Endothelial cell (in vitro differentiated cells): ENCODE results near the gene MYCL. TPM values are rescaled to one million over a fixed set of nuclear protein-coding genes. Genes with fewer than 3 reads are reported as not detected.

ENCODE experiments used
- DNase-seq: peaks from one replicate; pipeline ENCODE4 v3.0.0; 2021; ENCODE audit warnings: low spot score
- H3K27ac Mint-ChIP-seq: one replicate; pipeline ENCODE4 v1.8.0; 2021; ENCODE audit warnings: mixed read lengths, inconsistent platforms; ENCODE audit not compliant: unreplicated experiment
- H3K27me3 Mint-ChIP-seq: one replicate; pipeline ENCODE4 v1.8.0; 2021; ENCODE audit warnings: mild to moderate bottlenecking, moderate library complexity, mixed read lengths, inconsistent platforms; ENCODE audit not compliant: unreplicated experiment
- H3K36me3 Mint-ChIP-seq: one replicate; pipeline ENCODE4 v1.8.0; 2021; ENCODE audit warnings: mild to moderate bottlenecking, low read depth, mixed read lengths, inconsistent platforms; ENCODE audit not compliant: unreplicated experiment
- H3K4me1 Mint-ChIP-seq: one replicate; pipeline ENCODE4 v1.8.0; 2021; ENCODE audit warnings: mild to moderate bottlenecking, mixed read lengths, inconsistent platforms; ENCODE audit not compliant: unreplicated experiment
- H3K4me3 Mint-ChIP-seq: one replicate; pipeline ENCODE4 v1.8.0; 2021; ENCODE audit warnings: mild to moderate bottlenecking, mixed read lengths, inconsistent platforms; ENCODE audit not compliant: unreplicated experiment
- H3K9me3 Mint-ChIP-seq: one replicate; pipeline ENCODE4 v1.8.0; 2021; ENCODE audit warnings: mixed read lengths, inconsistent platforms; ENCODE audit not compliant: unreplicated experiment
- total RNA-seq: library from RNA; stranded (reverse); fragmentation: NEBNext Ultra II Directional; extraction: Animal tissue kit (Norgen Biotek cat#: 25700); gene quantifications from one replicate; pipeline ENCODE4 v1.2.1, GENCODE V29; 2021; ENCODE audit not compliant: unreplicated experiment
- TF ChIP-seq, protein P1 (sequence below): fragments of 200-600 bp; sonication (generic); IDR thresholded peaks from one replicate; pipeline ENCODE4 v1.5.0; 2021; ENCODE audit warnings: antibody characterized with exemption; ENCODE audit not compliant: unreplicated experiment

Gene MYCL
- total RNA-seq, 1 donor from 2014 or later, result 20.1 TPM

DNA sequence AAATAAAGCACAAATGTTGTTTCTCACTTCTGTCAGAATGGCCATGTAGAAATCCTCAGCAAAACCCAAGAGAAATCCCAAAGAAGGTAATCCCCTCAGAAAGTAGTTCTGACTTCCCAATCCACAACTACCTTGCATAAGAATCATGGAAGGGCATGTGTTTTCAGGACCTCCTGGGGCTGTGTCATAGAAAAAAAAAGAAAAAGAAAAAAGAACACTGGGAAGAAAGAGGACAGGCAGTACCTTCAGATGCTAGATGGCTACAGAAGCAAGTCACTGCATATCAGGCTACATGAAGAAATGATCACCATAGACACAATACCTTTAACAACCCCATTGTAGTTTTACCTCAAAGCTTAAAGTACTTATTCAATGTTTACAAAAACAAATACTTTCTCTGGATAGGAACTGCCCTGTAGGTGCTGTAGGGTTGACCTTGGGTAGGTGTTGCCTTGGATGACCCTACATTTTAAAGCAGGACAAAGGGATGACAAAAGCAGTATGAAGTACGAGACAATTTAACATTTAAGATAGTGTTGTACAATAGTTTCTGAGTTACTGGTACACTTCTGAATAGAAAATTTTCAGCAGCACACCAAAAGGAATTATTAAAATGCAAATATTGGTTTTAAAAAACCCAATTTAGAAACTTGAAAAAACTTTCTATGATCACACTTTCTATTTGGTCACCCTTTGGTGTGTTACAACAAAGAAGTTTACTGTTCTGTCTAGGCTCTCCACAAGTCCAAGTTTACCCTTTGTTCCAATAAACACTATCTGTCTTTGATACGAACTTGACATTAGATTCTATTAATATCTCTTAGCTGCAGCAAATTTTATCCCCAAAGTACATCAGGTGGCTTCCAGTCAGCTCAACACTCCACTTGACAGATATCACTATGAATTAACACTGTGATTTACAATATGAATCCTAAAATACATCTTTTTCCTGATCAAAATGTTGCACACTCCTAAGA, 23.4 kb downstream of the MYCL start:
- H3K36me3 Mint-ChIP-seq, result no peaks in the 10 kb centered on the region
- no peak for DNase-seq
- TF ChIP-seq, protein P1, sequence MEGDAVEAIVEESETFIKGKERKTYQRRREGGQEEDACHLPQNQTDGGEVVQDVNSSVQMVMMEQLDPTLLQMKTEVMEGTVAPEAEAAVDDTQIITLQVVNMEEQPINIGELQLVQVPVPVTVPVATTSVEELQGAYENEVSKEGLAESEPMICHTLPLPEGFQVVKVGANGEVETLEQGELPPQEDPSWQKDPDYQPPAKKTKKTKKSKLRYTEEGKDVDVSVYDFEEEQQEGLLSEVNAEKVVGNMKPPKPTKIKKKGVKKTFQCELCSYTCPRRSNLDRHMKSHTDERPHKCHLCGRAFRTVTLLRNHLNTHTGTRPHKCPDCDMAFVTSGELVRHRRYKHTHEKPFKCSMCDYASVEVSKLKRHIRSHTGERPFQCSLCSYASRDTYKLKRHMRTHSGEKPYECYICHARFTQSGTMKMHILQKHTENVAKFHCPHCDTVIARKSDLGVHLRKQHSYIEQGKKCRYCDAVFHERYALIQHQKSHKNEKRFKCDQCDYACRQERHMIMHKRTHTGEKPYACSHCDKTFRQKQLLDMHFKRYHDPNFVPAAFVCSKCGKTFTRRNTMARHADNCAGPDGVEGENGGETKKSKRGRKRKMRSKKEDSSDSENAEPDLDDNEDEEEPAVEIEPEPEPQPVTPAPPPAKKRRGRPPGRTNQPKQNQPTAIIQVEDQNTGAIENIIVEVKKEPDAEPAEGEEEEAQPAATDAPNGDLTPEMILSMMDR, result no peak
- no peak overlapping the region for H3K27ac Mint-ChIP-seq
- H3K27me3 Mint-ChIP-seq, result no peaks in the 10 kb centered on the region
- no peaks in the 10 kb centered on the region for H3K9me3 Mint-ChIP-seq
- no peak overlapping the region for H3K4me3 Mint-ChIP-seq
- H3K4me1 Mint-ChIP-seq, result peaks cover 11% of the 10 kb centered on the region

DNA sequence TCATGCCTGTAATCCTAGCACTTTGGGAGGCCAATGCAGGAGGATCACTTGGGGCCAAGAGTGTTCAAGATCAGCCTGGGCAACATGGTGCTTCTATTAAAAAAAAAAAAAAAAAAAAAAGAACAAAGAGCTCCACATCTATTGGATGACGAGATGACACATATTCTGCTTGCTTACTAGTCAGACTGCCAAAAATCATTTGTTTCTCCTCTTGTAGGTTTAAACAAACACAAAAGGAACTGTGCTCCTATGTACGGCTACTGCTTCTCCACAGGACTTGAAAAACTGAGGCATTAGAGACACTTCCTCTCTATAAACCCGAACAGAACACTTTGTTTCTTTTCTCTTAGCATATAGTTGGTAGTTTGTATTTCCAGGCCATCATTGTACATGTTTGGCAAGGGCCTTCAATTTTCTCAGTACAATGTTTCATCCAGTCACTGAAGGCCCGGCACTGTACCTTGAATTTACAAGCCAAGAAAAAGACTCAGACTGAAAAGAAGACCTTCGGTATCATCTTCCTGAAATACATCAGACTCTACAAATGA, 24.4 kb downstream of the MYCL start:
- no peak overlapping the region for H3K27ac Mint-ChIP-seq
- peaks cover 1% of the 10 kb centered on the region for H3K27me3 Mint-ChIP-seq
- H3K9me3 Mint-ChIP-seq, result no peaks in the 10 kb centered on the region
- peaks cover 9% of the 10 kb centered on the region for H3K4me1 Mint-ChIP-seq
- H3K36me3 Mint-ChIP-seq, result peaks cover under 1% of the 10 kb centered on the region
- no peak overlapping the region for H3K4me3 Mint-ChIP-seq
- DNase-seq, result no peak
- TF ChIP-seq, protein P1, result no peak

DNA sequence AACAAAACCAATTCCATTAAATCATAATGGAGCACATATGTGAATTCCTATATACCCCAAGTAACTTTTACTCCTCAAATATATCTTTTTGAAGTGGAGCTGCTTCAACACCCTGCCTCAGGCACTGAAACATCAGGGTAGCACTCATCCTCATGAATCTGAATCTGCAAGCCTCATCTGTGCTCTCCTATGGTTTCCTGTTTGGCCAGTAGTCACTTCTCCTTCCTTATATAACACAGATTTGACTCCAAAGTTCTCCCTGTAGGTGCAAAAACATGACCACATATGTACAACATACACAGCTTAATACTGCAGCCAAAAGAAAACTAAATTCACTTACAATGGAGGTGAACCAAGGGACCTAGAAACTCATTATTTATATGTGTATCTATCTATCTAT, 25.6 kb downstream of the MYCL start:
- DNase-seq, result no peak
- H3K27ac Mint-ChIP-seq, result no peak overlapping the region
- H3K4me1 Mint-ChIP-seq, result peaks cover 2% of the 10 kb centered on the region
- peaks cover 1% of the 10 kb centered on the region for H3K27me3 Mint-ChIP-seq
- no peak overlapping the region for H3K4me3 Mint-ChIP-seq
- no peaks in the 10 kb centered on the region for H3K9me3 Mint-ChIP-seq
- peaks cover 4% of the 10 kb centered on the region for H3K36me3 Mint-ChIP-seq
- TF ChIP-seq, protein P1, result no peak

DNA sequence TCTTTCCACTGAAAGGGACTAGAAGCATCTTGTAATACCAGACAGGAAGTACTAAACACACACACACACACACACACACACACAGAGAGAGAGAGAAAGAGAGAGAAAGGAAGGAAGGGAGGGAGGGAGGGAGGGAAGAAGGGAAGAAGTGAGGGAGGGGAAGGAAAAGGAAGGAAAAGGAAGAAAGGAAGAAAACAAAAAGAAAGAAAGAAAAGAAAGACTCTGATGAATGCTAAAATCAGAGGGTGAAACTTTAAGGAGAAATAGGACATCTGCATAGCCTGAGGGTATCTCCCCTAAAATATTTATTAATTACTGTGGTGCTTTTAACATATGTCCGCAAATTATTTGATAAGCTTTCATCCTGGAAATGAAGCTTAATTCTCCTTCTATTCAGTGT, 29.0 kb downstream of the MYCL start:
- Mint-ChIP-seq H3K9me3 (no peaks in the 10 kb centered on the region), H3K36me3 (peaks cover 17% of the 10 kb centered on the region), H3K27me3 (peaks cover 1% of the 10 kb centered on the region)

More for the DNA sequence above, 29.0 kb downstream of the MYCL start:
- no peak overlapping the region for H3K27ac Mint-ChIP-seq
- DNase-seq, result no peak
- TF ChIP-seq, protein P1, result no peak
- H3K4me1 Mint-ChIP-seq, result no peaks in the 10 kb centered on the region
- H3K4me3 Mint-ChIP-seq, result no peak overlapping the region
